Nephron (organoid): ENCODE results near the gene WWOX.

Experiments used
- H3K27ac Mint-ChIP-seq, 3 experiments: 2 replicates each; pipeline ENCODE4 v1.8.0; 2020; ENCODE audit warnings: mixed read lengths in 3 of 3, mild to moderate bottlenecking in 2 of 3, moderate library complexity in 1 of 3
- H3K27me3 Mint-ChIP-seq: 2 replicates; pipeline ENCODE4 v1.8.0; 2021; ENCODE audit warnings: low read depth, mild to moderate bottlenecking, moderate library complexity, mixed read lengths
- H3K36me3 Mint-ChIP-seq: 2 replicates; pipeline ENCODE4 v1.8.0; 2020; ENCODE audit warnings: low read depth, mixed read lengths
- H3K4me1 Mint-ChIP-seq: 2 replicates; pipeline ENCODE4 v1.8.0; 2020; ENCODE audit warnings: mixed read lengths
- H3K4me3 Mint-ChIP-seq, 3 experiments: 2 replicates each; pipeline ENCODE4 v1.8.0; 2020; ENCODE audit warnings: mild to moderate bottlenecking in 3 of 3, mixed read lengths in 3 of 3, moderate library complexity in 2 of 3
- H3K9me3 Mint-ChIP-seq: 2 replicates; pipeline ENCODE4 v1.8.0; 2020; ENCODE audit warnings: mixed read lengths
- CTCF ChIP-seq, 3 experiments: fragments of 200-600 bp; sonication (generic); IDR thresholded peaks; one replicate each; pipeline ENCODE4 v1.5.0; 2021; ENCODE audit warnings: antibody characterized with exemption in 3 of 3; ENCODE audit not compliant: unreplicated experiment in 3 of 3

Gene WWOX

GRCh38 chr16:78792952-78793351, 693.5 kb downstream of the WWOX start:
- peaks cover 15% of the 10 kb centered on the region for H3K4me1 Mint-ChIP-seq
- TF ChIP-seq CTCF (IDR thresholded peaks at IDR 0.05; ENCODE audit: unreplicated experiment in 3 of 3) = no peak
- H3K27ac Mint-ChIP-seq = no peak overlapping the region
- H3K36me3 Mint-ChIP-seq = no peaks in the 10 kb centered on the region
- H3K4me3 Mint-ChIP-seq = no peak overlapping the region
- H3K27me3 Mint-ChIP-seq = peaks cover 3% of the 10 kb centered on the region
- no peaks in the 10 kb centered on the region for H3K9me3 Mint-ChIP-seq

GRCh38 chr16:78794581-78795250, 695.3 kb downstream of the WWOX start:
- Mint-ChIP-seq H3K4me3 (no peak overlapping the region), H3K27me3 (peaks cover 3% of the 10 kb centered on the region), H3K36me3 (no peaks in the 10 kb centered on the region), H3K4me1 (peaks cover 32% of the 10 kb centered on the region), H3K9me3 (no peaks in the 10 kb centered on the region), H3K27ac (peak overlapping the region in 1 of 3 experiments; percentile 5)
- TF ChIP-seq CTCF (IDR thresholded peaks at IDR 0.05; ENCODE audit: unreplicated experiment in 3 of 3) = no peak

- Mint-ChIP-seq H3K9me3 (no peaks in the 10 kb centered on the region), H3K4me3 (no peak overlapping the region), H3K27me3 (peaks cover 3% of the 10 kb centered on the region), H3K27ac (no peak overlapping the region), H3K4me1 (peaks cover 40% of the 10 kb centered on the region), H3K36me3 (no peaks in the 10 kb centered on the region)
- no peak for TF ChIP-seq CTCF (IDR thresholded peaks at IDR 0.05; ENCODE audit: unreplicated experiment in 3 of 3)
Observed at GRCh38 chr16:78795433-78795832, 696.0 kb downstream of the WWOX start.

GRCh38 chr16:78796221-78796866, 696.9 kb downstream of the WWOX start:
- no peak overlapping the region for H3K27ac Mint-ChIP-seq
- no peak for TF ChIP-seq CTCF (IDR thresholded peaks at IDR 0.05; ENCODE audit: unreplicated experiment in 3 of 3)
- H3K27me3 Mint-ChIP-seq = peaks cover 2% of the 10 kb centered on the region
- no peaks in the 10 kb centered on the region for H3K9me3 Mint-ChIP-seq
- no peaks in the 10 kb centered on the region for H3K36me3 Mint-ChIP-seq
- peaks cover 42% of the 10 kb centered on the region for H3K4me1 Mint-ChIP-seq
- no peak overlapping the region for H3K4me3 Mint-ChIP-seq

- H3K4me1 Mint-ChIP-seq = peaks cover 44% of the 10 kb centered on the region
- no peak overlapping the region for H3K4me3 Mint-ChIP-seq
- no peaks in the 10 kb centered on the region for H3K36me3 Mint-ChIP-seq
- no peaks in the 10 kb centered on the region for H3K9me3 Mint-ChIP-seq
- H3K27me3 Mint-ChIP-seq = peaks cover 8% of the 10 kb centered on the region
- H3K27ac Mint-ChIP-seq = no peak overlapping the region
- no peak for TF ChIP-seq CTCF (IDR thresholded peaks at IDR 0.05; ENCODE audit: unreplicated experiment in 3 of 3)
Observed at GRCh38 chr16:78799429-78799828, 700.0 kb downstream of the WWOX start.

GRCh38 chr16:78800523-78800922, 701.1 kb downstream of the WWOX start:
- Mint-ChIP-seq H3K27me3 (peaks cover 8% of the 10 kb centered on the region), H3K36me3 (no peaks in the 10 kb centered on the region), H3K9me3 (no peaks in the 10 kb centered on the region), H3K4me1 (peaks cover 37% of the 10 kb centered on the region), H3K27ac (peak overlapping the region in 2 of 3 experiments; percentile 4 to 22), H3K4me3 (no peak overlapping the region)
- peak in 2 of 3 experiments; percentile 14 to 15 for TF ChIP-seq CTCF (IDR thresholded peaks at IDR 0.05; ENCODE audit: unreplicated experiment in 3 of 3)
